Activated naive CD4-positive, alpha-beta T cell treated with anti-CD3 and anti-CD28 coated beads, Interleukin-2, amount 50 U/mL, for 72 hours (primary cell): Measurements from ENCODE around the gene OR8B8. TPM values are rescaled to one million over a fixed set of nuclear protein-coding genes. Genes with fewer than 3 reads are reported as not detected.

Source experiments
- ATAC-seq, 2 donors: fragments of 150-1000 bp; cut with Tn5 transposase; 2 replicates each; pipeline ENCODE4 v1.10.0; 2021; ENCODE audit warnings: mild to moderate bottlenecking in 2 of 2, moderate library complexity in 2 of 2
- DNase-seq, 2 donors: peaks; one replicate each; pipeline ENCODE4 v3.0.0; 2021 to 2022; ENCODE audit warnings: low spot score in 2 of 2
- H3K27ac Mint-ChIP-seq, 2 donors: one replicate each; pipeline ENCODE4 v1.8.0; 2022; ENCODE audit warnings: mild to moderate bottlenecking in 2 of 2, mixed read lengths in 2 of 2
- H3K36me3 Mint-ChIP-seq, 2 donors: one replicate each; pipeline ENCODE4 v1.8.0; 2022; ENCODE audit warnings: mixed read lengths in 2 of 2
- H3K9me3 Mint-ChIP-seq, 2 donors: one replicate each; pipeline ENCODE4 v1.8.0; 2022; ENCODE audit warnings: mixed read lengths in 2 of 2
- total RNA-seq, 2 donors: library from RNA; stranded (reverse); gene quantifications; one replicate each; pipeline ENCODE4 v1.2.3, GENCODE V29; 2022

The OR8B8 gene
- not detected for total RNA-seq

- no peak for DNase-seq
- Mint-ChIP-seq H3K9me3 (no peaks in the 10 kb centered on the region), H3K27ac (no peak within 1 kb of the TSS)
Measured at GRCh38 chr11:124445646-124446150, at the start of gene OR8B8. TSS of gene OR8B8 (minus strand) at chr11:124445696. CDS start at chr11:124441085, 4,611 bp downstream.

DNA sequence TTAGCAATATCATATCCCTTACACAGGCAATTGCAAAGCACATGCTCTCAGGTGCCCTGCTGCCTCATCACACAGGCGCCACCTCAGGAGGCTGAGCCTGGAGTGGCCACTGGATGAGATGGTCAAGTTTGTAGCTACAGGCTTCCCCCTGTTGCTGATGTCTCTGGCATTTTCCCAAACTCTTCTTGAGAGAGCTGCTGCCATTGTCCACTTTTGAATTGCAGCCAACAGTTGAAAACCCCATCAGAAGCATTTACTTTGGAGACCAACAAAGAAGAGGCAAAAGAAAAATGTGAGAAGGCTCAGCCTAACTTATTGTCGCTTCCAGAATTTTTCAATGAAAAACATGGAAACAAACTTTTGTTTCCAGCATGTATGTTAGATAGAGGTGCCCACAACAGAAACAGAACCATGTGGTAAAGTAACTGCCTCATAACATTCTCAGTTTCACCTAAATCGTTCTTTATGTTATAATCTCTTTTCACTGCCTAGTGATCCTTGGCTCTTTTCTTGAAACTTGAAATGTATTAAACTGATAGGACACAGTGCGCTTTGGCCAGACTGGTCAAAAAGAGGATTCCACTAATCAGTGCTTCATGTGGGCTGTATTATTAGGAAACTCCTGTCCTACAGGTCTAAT, 47.6 kb upstream of the OR8B8 start:
- Mint-ChIP-seq H3K36me3 (no peaks in the 10 kb centered on the region), H3K27ac (peak overlapping the region in 1 of 2 donors; percentile 36), H3K9me3 (peaks cover 4 to 5% of the 10 kb centered on the region in 2 donors)
- ATAC-seq, result no peak
- DNase-seq, result no peak

More at GRCh38 chr11:124445646-124446150, at the start of gene OR8B8:
- no peak for ATAC-seq
- H3K36me3 Mint-ChIP-seq, result no peaks in the 10 kb centered on the region

DNA sequence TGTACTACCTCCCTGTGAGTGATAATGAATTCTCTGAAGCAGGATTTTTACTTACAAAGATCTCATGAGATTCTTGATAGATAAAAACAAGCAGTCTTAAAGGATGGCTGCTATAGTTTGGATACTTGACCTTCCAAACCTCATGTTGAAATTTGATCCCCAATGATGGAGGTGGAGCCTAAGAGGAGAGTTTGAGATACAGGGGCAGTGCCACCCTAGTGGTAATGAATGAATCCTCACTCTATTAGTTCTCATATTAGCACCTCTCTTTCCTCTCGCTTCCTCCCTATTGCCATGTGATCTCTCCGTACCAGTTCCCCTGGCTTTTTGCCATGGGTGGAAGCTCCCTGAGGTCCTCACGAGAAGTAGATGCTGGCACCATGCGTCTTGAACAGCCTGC, 37.9 kb upstream of the OR8B8 start:
- no peak for ATAC-seq
- DNase-seq, result no peak
- no peaks in the 10 kb centered on the region for H3K36me3 Mint-ChIP-seq

GRCh38 chr11:124482362-124483147, 37.1 kb upstream of the OR8B8 start:
- Mint-ChIP-seq H3K9me3 (no peaks in the 10 kb centered on the region), H3K27ac (no peak overlapping the region), H3K36me3 (no peaks in the 10 kb centered on the region)
- DNase-seq, result no peak
- ATAC-seq, result no peak

More for the DNA sequence above, 37.9 kb upstream of the OR8B8 start:
- no peaks in the 10 kb centered on the region for H3K9me3 Mint-ChIP-seq
- no peak overlapping the region for H3K27ac Mint-ChIP-seq

GRCh38 chr11:124481365-124482323, 36.1 kb upstream of the OR8B8 start:
- Mint-ChIP-seq H3K27ac (peak overlapping the region in 1 of 2 donors; percentile 27), H3K36me3 (no peaks in the 10 kb centered on the region), H3K9me3 (no peaks in the 10 kb centered on the region)
- DNase-seq (no peak), ATAC-seq (peak; percentile 31 to 73)

DNA sequence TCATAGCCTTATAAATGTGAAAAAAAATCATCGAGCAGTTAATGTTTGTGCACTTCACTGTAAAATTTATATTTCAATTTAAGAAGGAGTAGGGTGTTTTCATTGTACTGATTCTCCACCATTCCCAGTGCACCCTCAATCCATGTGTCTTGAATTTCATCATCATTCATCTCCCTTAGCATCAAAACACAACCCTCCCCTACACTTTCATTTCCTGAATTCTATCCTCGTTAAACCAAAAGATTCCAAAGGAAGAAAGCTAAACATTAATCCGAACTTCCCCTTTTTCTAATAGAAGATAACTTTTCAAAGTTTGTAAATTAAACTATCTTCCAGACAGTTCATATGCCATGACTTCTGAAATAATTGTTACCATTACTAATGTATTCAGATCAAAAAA, 34.1 kb upstream of the OR8B8 start:
- H3K36me3 Mint-ChIP-seq, result no peaks in the 10 kb centered on the region
- ATAC-seq, result no peak

DNA sequence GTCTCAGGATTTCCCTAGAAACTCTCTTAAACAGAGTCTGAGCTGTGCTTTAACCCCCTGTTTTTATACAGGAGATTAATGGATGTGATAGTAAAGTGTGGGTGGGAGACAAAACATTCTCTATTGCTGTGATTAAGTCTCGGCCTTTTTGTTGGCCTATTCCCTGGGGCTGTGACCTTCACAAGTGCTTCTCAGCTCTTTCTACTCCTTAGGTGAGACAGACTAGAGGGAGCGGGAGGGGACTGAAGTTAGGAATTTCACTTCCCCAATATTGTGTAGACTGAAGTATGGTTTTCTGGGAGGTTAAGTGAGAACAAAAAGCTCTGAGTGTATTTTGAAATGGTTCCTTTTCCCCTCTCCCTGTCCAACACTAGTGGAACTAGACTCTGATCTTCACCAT, 29.8 kb upstream of the OR8B8 start:
- no peak for ATAC-seq
- Mint-ChIP-seq H3K27ac (no peak overlapping the region), H3K36me3 (no peaks in the 10 kb centered on the region), H3K9me3 (no peaks in the 10 kb centered on the region)
- no peak for DNase-seq

More for the DNA sequence above, 34.1 kb upstream of the OR8B8 start:
- no peak overlapping the region for H3K27ac Mint-ChIP-seq
- no peak for DNase-seq
- H3K9me3 Mint-ChIP-seq, result no peaks in the 10 kb centered on the region

DNA sequence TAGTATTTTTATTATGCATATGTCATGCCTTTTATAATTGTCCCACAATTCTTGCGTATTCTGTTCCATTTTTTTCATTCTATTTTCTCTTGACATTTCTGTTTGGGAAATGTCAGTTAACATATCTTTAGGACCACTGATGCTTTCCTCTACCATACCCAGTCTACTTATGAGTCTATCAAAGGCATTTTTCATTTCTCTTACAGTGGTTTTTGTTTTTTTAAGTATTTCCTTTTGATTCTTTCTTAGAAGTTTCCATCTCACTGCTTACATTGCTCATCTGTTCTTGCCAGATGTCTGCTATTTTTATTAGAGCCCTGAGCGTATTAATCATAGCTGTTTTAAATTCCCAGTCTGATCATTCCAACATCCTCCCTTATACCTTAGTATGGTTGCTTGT, 29.3 kb upstream of the OR8B8 start:
- ATAC-seq (no peak), DNase-seq (no peak)
- Mint-ChIP-seq H3K27ac (no peak overlapping the region), H3K9me3 (no peaks in the 10 kb centered on the region), H3K36me3 (no peaks in the 10 kb centered on the region)

GRCh38 chr11:124474079-124474478, 28.6 kb upstream of the OR8B8 start:
- ATAC-seq (no peak), DNase-seq (no peak)
- no peak overlapping the region for H3K27ac Mint-ChIP-seq
- H3K9me3 Mint-ChIP-seq, result no peaks in the 10 kb centered on the region
- H3K36me3 Mint-ChIP-seq, result no peaks in the 10 kb centered on the region

DNA sequence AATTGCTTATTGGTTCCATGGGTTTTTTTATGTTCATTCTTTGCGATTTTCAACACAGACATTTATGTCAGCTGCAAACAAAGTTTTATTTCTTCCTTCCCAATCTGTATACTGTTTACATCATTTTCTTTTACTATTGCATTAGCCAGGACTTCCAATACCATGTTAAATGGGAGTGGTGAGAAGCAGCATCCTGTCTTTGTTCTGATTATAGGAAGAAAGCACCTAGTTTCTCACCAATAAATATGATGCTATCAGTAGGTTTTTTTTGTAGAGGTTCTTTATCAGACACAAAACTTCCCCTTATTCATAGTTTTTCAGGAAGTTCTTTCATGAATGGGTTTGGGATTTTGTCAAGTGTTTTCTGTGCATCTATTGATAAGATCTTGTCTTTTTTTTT, 28.0 kb upstream of the OR8B8 start:
- Mint-ChIP-seq H3K9me3 (no peaks in the 10 kb centered on the region), H3K27ac (no peak overlapping the region), H3K36me3 (no peaks in the 10 kb centered on the region)
- no peak for DNase-seq
- ATAC-seq, result no peak

DNA sequence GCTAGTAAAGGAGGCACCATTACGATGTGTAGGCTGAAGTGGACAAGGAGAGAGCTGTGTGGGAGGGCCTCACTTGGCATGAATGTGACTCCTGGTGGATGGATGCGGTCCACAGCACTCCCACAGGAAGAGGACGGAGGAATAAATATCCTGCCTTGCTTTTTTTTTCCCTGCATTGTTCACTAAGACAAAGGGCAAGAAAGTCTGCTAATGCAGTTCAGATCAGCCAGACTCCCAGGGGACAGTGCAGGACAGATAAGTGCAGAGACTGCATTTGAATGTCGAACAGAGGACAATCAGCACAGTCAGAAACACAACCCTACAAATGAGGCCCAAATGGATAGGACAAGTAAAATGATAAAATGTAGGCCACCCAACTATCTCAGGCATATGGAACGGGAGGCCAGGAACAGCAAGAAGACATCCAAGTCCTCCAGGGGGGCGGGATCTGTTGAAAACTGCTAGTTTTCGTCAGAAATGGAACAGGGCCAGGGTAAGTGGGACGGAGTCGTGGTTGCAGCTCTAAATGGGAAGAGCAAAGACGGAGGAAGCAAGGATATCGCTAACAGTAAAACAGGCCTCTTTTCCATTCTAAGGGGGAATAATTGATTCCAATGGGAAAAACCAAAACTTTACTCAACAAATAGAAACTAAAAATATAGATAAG, 25.2 kb upstream of the OR8B8 start:
- ATAC-seq, result no peak
- Mint-ChIP-seq H3K9me3 (no peaks in the 10 kb centered on the region), H3K27ac (no peak overlapping the region), H3K36me3 (no peaks in the 10 kb centered on the region)
- no peak for DNase-seq

GRCh38 chr11:124467381-124467927, 22.0 kb upstream of the OR8B8 start:
- Mint-ChIP-seq H3K9me3 (no peaks in the 10 kb centered on the region), H3K27ac (no peak overlapping the region), H3K36me3 (no peaks in the 10 kb centered on the region)
- ATAC-seq (no peak), DNase-seq (no peak)

- no peak overlapping the region for H3K27ac Mint-ChIP-seq
- DNase-seq (no peak), ATAC-seq (no peak)
- no peaks in the 10 kb centered on the region for H3K9me3 Mint-ChIP-seq
- H3K36me3 Mint-ChIP-seq, result no peaks in the 10 kb centered on the region
Measured at GRCh38 chr11:124465368-124465767, 19.9 kb upstream of the OR8B8 start.

DNA sequence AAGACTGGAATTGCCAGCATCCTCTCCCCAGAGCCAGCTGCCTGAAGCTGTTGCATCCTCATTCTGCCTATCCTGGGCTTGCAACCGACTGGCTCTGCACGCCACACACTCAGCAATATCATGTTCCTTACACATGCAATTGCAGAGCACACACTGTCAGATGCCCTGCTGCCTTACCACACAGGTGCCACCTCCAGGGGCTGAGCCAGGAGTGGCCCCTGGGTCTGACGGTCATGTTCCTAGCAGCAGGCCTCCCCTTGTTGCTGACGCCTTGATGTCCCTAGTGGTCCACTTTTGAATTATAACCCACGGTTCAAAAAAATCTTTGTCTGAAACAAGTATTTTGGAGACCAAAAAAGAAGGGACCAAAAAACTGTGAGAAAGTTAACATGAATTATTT, 18.5 kb upstream of the OR8B8 start:
- no peaks in the 10 kb centered on the region for H3K36me3 Mint-ChIP-seq
- DNase-seq, result no peak
- no peaks in the 10 kb centered on the region for H3K9me3 Mint-ChIP-seq
- H3K27ac Mint-ChIP-seq, result no peak overlapping the region
- ATAC-seq, result no peak

- Mint-ChIP-seq H3K36me3 (no peaks in the 10 kb centered on the region), H3K27ac (no peak overlapping the region), H3K9me3 (no peaks in the 10 kb centered on the region)
- ATAC-seq (no peak), DNase-seq (no peak)
Measured at GRCh38 chr11:124463324-124463723, 17.8 kb upstream of the OR8B8 start.

- DNase-seq (no peak), ATAC-seq (no peak)
- H3K27ac Mint-ChIP-seq, result no peak overlapping the region
- H3K36me3 Mint-ChIP-seq, result no peaks in the 10 kb centered on the region
- no peaks in the 10 kb centered on the region for H3K9me3 Mint-ChIP-seq
Measured at GRCh38 chr11:124460459-124460858, 15.0 kb upstream of the OR8B8 start.
